Measurements from ENCODE around the gene TBC1D2B.

TBC1D2B gene

DNA sequence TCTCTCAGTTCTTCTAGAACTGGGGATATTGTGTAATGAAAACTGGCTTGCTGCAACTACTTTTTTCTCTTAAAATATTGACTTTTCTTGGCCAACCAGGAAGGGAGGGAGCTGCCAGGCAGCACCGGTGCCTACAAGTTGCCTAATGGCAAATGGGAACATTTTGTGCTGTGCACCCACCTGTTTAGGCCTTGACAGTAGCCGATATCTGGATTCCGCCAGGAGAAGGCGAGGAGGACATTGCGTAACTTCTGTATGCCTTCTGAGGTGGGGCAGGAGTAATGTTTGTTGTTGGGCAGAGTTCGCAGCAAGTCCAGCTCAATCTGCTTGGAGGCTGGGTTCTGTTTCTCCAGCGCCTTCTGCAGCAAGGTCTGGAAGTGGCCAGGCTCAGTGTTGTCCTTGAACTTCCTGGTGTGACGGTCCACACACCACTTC is 64.9 kb downstream of the TBC1D2B start:
- Histone ChIP-seq H2BK15ac (ENCODE audit: low read depth, poor library complexity, severe bottlenecking) (no peak overlapping the region), H3K4me3 (ENCODE audit: insufficient read depth in 1 of 2, low read depth in 1 of 2, low read length in 2 of 2) (no peak overlapping the region), H3K4me1 (ENCODE audit: control insufficient read depth, insufficient read depth, low read depth, low read length) (peaks cover 11% of the 10 kb centered on the region), H3K9ac (ENCODE audit: low read length) (no peak overlapping the region), H2BK5ac (ENCODE audit: low read depth, low read length, poor library complexity, severe bottlenecking) (no peak overlapping the region), H3K14ac (ENCODE audit: low read length in 2 of 2) (no peak overlapping the region), H2AK5ac (ENCODE audit: low read length, severe bottlenecking) (no peak overlapping the region), H4K91ac (ENCODE audit: low read length) (peak overlapping the region; percentile 53), H3K27me3 (ENCODE audit: control insufficient read depth in 1 of 2, insufficient read depth in 1 of 2, low read length in 2 of 2) (no peaks in the 10 kb centered on the region), H3K18ac (ENCODE audit: low read depth in 1 of 2, low read length in 2 of 2) (no peak overlapping the region), H2BK120ac (ENCODE audit: low read depth, low read length) (no peak overlapping the region), H3K23ac (ENCODE audit: low read length in 2 of 2) (no peak overlapping the region), H3K9me3 (ENCODE audit: control insufficient read depth, low read length) (no peaks in the 10 kb centered on the region), H3K36me3 (ENCODE audit: control insufficient read depth in 1 of 2, insufficient read depth in 2 of 2, low read depth in 1 of 2, low read length in 2 of 2) (peaks cover 52 to 83% of the 10 kb centered on the region in 2 experiments), H2BK12ac (ENCODE audit: low read length in 2 of 2) (no peak overlapping the region), H3K4ac (ENCODE audit: low read depth in 1 of 2, low read length in 2 of 2) (no peak overlapping the region), H3K27ac (ENCODE audit: low read length, poor library complexity, severe bottlenecking) (no peak overlapping the region), H4K8ac (ENCODE audit: low read length) (peak overlapping the region; percentile 24), H3K4me2 (ENCODE audit: low read length, poor library complexity, severe bottlenecking) (no peak overlapping the region), H2AFZ (ENCODE audit: low read depth, low read length) (no peak overlapping the region), H3K79me1 (replicated peaks; ENCODE audit: low read length, poor library complexity, severe bottlenecking) (peaks cover 40% of the 10 kb centered on the region)
- no peak for DNase-seq
- 97% methylated on average over 8 of the region's 8 CpGs for WGBS

- Histone ChIP-seq H2BK5ac (ENCODE audit: low read depth, low read length, poor library complexity, severe bottlenecking) (no peak overlapping the region), H2BK12ac (ENCODE audit: low read length in 2 of 2) (no peak overlapping the region), H3K4me2 (ENCODE audit: low read length, poor library complexity, severe bottlenecking) (no peak overlapping the region), H3K79me1 (replicated peaks; ENCODE audit: low read length, poor library complexity, severe bottlenecking) (peaks cover 39% of the 10 kb centered on the region), H3K27me3 (ENCODE audit: control insufficient read depth in 1 of 2, insufficient read depth in 1 of 2, low read length in 2 of 2) (no peaks in the 10 kb centered on the region), H3K27ac (ENCODE audit: low read length, poor library complexity, severe bottlenecking) (no peak overlapping the region), H3K9me3 (ENCODE audit: control insufficient read depth, low read length) (no peaks in the 10 kb centered on the region), H3K18ac (ENCODE audit: low read depth in 1 of 2, low read length in 2 of 2) (no peak overlapping the region), H2BK120ac (ENCODE audit: low read depth, low read length) (no peak overlapping the region), H2AFZ (ENCODE audit: low read depth, low read length) (no peak overlapping the region), H2AK5ac (ENCODE audit: low read length, severe bottlenecking) (no peak overlapping the region), H3K9ac (ENCODE audit: low read length) (no peak overlapping the region), H3K4ac (ENCODE audit: low read depth in 1 of 2, low read length in 2 of 2) (no peak overlapping the region), H4K91ac (ENCODE audit: low read length) (no peak overlapping the region), H3K23ac (ENCODE audit: low read length in 2 of 2) (no peak overlapping the region), H3K4me3 (ENCODE audit: insufficient read depth in 1 of 2, low read depth in 1 of 2, low read length in 2 of 2) (no peak overlapping the region), H2BK15ac (ENCODE audit: low read depth, poor library complexity, severe bottlenecking) (no peak overlapping the region), H4K8ac (ENCODE audit: low read length) (no peak overlapping the region), H3K36me3 (ENCODE audit: control insufficient read depth in 1 of 2, insufficient read depth in 2 of 2, low read depth in 1 of 2, low read length in 2 of 2) (peaks cover 57 to 74% of the 10 kb centered on the region in 2 experiments), H3K4me1 (ENCODE audit: control insufficient read depth, insufficient read depth, low read depth, low read length) (peaks cover 17% of the 10 kb centered on the region), H3K14ac (ENCODE audit: low read length in 2 of 2) (no peak overlapping the region)
- DNase-seq, result no peak
- 94% methylated on average over 3 of the region's 4 CpGs for WGBS
These were observed 67.4 kb downstream of the TBC1D2B start for GRCh38 chr15:78010067-78010466.

GRCh38 chr15:78007964-78008886 is 69.3 kb downstream of the TBC1D2B start:
- Histone ChIP-seq H2AK5ac (ENCODE audit: low read length, severe bottlenecking) (no peak overlapping the region), H2BK120ac (ENCODE audit: low read depth, low read length) (no peak overlapping the region), H3K9me3 (ENCODE audit: control insufficient read depth, low read length) (no peaks in the 10 kb centered on the region), H3K4me2 (ENCODE audit: low read length, poor library complexity, severe bottlenecking) (no peak overlapping the region), H3K4me1 (ENCODE audit: control insufficient read depth, insufficient read depth, low read depth, low read length) (peaks cover 27% of the 10 kb centered on the region), H3K36me3 (ENCODE audit: control insufficient read depth in 1 of 2, insufficient read depth in 2 of 2, low read depth in 1 of 2, low read length in 2 of 2) (peaks cover 65 to 71% of the 10 kb centered on the region in 2 experiments), H3K4ac (ENCODE audit: low read depth in 1 of 2, low read length in 2 of 2) (no peak overlapping the region), H3K27ac (ENCODE audit: low read length, poor library complexity, severe bottlenecking) (no peak overlapping the region), H4K8ac (ENCODE audit: low read length) (no peak overlapping the region), H2AFZ (ENCODE audit: low read depth, low read length) (no peak overlapping the region), H3K79me1 (replicated peaks; ENCODE audit: low read length, poor library complexity, severe bottlenecking) (peaks cover 43% of the 10 kb centered on the region), H3K18ac (ENCODE audit: low read depth in 1 of 2, low read length in 2 of 2) (no peak overlapping the region), H3K4me3 (ENCODE audit: insufficient read depth in 1 of 2, low read depth in 1 of 2, low read length in 2 of 2) (no peak overlapping the region), H3K9ac (ENCODE audit: low read length) (peak overlapping the region; percentile 36), H2BK15ac (ENCODE audit: low read depth, poor library complexity, severe bottlenecking) (no peak overlapping the region), H3K14ac (ENCODE audit: low read length in 2 of 2) (no peak overlapping the region), H2BK12ac (ENCODE audit: low read length in 2 of 2) (peak overlapping the region in 1 of 2 experiments; percentile 42), H3K23ac (ENCODE audit: low read length in 2 of 2) (no peak overlapping the region), H2BK5ac (ENCODE audit: low read depth, low read length, poor library complexity, severe bottlenecking) (no peak overlapping the region), H3K27me3 (ENCODE audit: control insufficient read depth in 1 of 2, insufficient read depth in 1 of 2, low read length in 2 of 2) (no peaks in the 10 kb centered on the region), H4K91ac (ENCODE audit: low read length) (no peak overlapping the region)
- WGBS, result 92% methylated on average over 17 of the region's 17 CpGs
- no peak for DNase-seq

DNA sequence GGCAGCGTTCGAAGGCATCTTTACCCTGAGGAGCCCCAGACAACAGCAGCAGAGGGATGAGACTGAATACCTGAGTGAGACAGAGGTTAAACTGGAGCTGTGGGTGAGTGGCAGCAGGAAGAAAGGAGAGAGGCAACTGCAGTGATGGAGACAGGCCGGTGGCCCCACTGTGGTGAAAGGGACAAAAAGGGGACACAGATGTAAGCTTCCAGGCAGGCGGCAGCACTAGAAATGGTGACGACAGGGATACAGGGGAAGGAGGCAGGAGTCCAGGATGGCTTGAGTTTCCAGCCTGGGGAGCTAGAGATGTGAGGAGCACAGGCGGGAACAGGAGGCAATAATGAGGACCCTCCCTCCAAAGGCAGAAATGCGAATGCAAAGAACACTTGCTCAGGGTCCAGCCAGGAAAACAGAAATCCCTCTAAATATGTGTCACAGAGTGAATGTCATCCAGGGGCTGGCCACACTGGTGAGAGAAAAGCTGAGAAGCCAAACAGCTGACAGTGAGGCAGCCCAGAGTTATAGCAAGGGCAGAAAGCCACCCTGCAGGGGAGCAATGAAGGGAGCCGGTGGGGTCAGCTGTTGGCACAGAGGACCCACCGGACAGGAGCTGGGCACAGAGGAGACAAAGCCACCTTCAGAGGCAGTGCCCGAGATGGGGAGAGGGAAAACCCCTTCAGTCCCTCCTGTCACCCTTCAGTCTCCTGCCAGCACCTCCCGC is 70.1 kb downstream of the TBC1D2B start:
- Histone ChIP-seq H2AK5ac (ENCODE audit: low read length, severe bottlenecking) (no peak overlapping the region), H3K27me3 (ENCODE audit: control insufficient read depth in 1 of 2, insufficient read depth in 1 of 2, low read length in 2 of 2) (no peaks in the 10 kb centered on the region), H4K8ac (ENCODE audit: low read length) (no peak overlapping the region), H3K4me2 (ENCODE audit: low read length, poor library complexity, severe bottlenecking) (no peak overlapping the region), H3K36me3 (ENCODE audit: control insufficient read depth in 1 of 2, insufficient read depth in 2 of 2, low read depth in 1 of 2, low read length in 2 of 2) (peaks cover 64 to 71% of the 10 kb centered on the region in 2 experiments), H3K79me1 (replicated peaks; ENCODE audit: low read length, poor library complexity, severe bottlenecking) (peaks cover 44% of the 10 kb centered on the region), H3K23ac (ENCODE audit: low read length in 2 of 2) (no peak overlapping the region), H3K18ac (ENCODE audit: low read depth in 1 of 2, low read length in 2 of 2) (no peak overlapping the region), H3K4me1 (ENCODE audit: control insufficient read depth, insufficient read depth, low read depth, low read length) (peaks cover 27% of the 10 kb centered on the region), H3K4ac (ENCODE audit: low read depth in 1 of 2, low read length in 2 of 2) (no peak overlapping the region), H2BK15ac (ENCODE audit: low read depth, poor library complexity, severe bottlenecking) (no peak overlapping the region), H3K9me3 (ENCODE audit: control insufficient read depth, low read length) (no peaks in the 10 kb centered on the region), H3K9ac (ENCODE audit: low read length) (peak overlapping the region; percentile 36), H4K91ac (ENCODE audit: low read length) (no peak overlapping the region), H3K4me3 (ENCODE audit: insufficient read depth in 1 of 2, low read depth in 1 of 2, low read length in 2 of 2) (no peak overlapping the region), H3K27ac (ENCODE audit: low read length, poor library complexity, severe bottlenecking) (no peak overlapping the region), H2BK120ac (ENCODE audit: low read depth, low read length) (no peak overlapping the region), H2BK12ac (ENCODE audit: low read length in 2 of 2) (no peak overlapping the region), H2AFZ (ENCODE audit: low read depth, low read length) (no peak overlapping the region), H2BK5ac (ENCODE audit: low read depth, low read length, poor library complexity, severe bottlenecking) (no peak overlapping the region), H3K14ac (ENCODE audit: low read length in 2 of 2) (no peak overlapping the region)
- DNase-seq, result no peak
- 89% methylated on average over 10 of the region's 11 CpGs for WGBS

Measured in mesenchymal stem cell (in vitro differentiated cells and primary cell).